Activated B cell treated with CpG ODN at 0.5 μM for 24 hours (primary cell): ENCODE data around the gene LAMC3. TPM values are rescaled to one million over a fixed set of nuclear protein-coding genes. Genes with fewer than 3 reads are reported as not detected.
"Not testable (repeated sequence)": the region's sequence is repeated elsewhere in the genome, so short reads cannot be mapped to it uniquely, and the experiment has no call there.

Experiments used
- ATAC-seq: fragments of 200-7000 bp; cut with Tn5 transposase; one replicate; pipeline ENCODE4 v1.10.0; 2021; ENCODE audit warnings: low read depth, mild to moderate bottlenecking, moderate library complexity
- CTCF ChIA-PET: fragments of 350-600 bp; sonication (Branson Sonifier 250); formaldehyde crosslinking; loops from one replicate; lab custom pipeline; 2021; ENCODE audit warnings: antibody characterized with exemption; lab: Charles Lee
- POLR2A ChIA-PET: fragments of 350-600 bp; sonication (Branson Sonifier 250); formaldehyde crosslinking; loops from one replicate; lab custom pipeline; 2021; ENCODE audit warnings: antibody characterized with exemption; lab: Charles Lee
- DNase-seq: peaks from one replicate; pipeline ENCODE4 v3.0.0; 2022
- H3K27ac Mint-ChIP-seq: one replicate; pipeline ENCODE4 v1.8.0; 2020; ENCODE audit warnings: mixed read lengths
- H3K27me3 Mint-ChIP-seq: one replicate; pipeline ENCODE4 v1.8.0; 2021; ENCODE audit warnings: mixed read lengths
- H3K36me3 Mint-ChIP-seq: one replicate; pipeline ENCODE4 v1.8.0; 2021; ENCODE audit warnings: low read depth, mixed read lengths
- H3K4me1 Mint-ChIP-seq: one replicate; pipeline ENCODE4 v1.8.0; 2021; ENCODE audit warnings: mixed read lengths
- H3K4me3 Mint-ChIP-seq: one replicate; pipeline ENCODE4 v1.8.0; 2020; ENCODE audit warnings: mild to moderate bottlenecking, mixed read lengths
- H3K9me3 Mint-ChIP-seq: one replicate; pipeline ENCODE4 v1.8.0; 2020; ENCODE audit warnings: mixed read lengths
- intact Hi-C: fragments of 100-400 bp; cut with micrococcal nuclease; formaldehyde crosslinking; loops from one replicate; pipeline ENCODE4 v1.15.1; 2024
- total RNA-seq: library from RNA; stranded (reverse); gene quantifications from 2 replicates; pipeline ENCODE4 v1.2.3, GENCODE V29; 2022
- TF ChIP-seq, protein P1 (sequence below): fragments of 200-600 bp; IDR thresholded peaks from one replicate; pipeline ENCODE4 v1.8.0; 2022; ENCODE audit warnings: antibody characterized with exemption, mild to moderate bottlenecking

Gene LAMC3
- total RNA-seq, 1 donor from 2014 or later: not detected

DNA sequence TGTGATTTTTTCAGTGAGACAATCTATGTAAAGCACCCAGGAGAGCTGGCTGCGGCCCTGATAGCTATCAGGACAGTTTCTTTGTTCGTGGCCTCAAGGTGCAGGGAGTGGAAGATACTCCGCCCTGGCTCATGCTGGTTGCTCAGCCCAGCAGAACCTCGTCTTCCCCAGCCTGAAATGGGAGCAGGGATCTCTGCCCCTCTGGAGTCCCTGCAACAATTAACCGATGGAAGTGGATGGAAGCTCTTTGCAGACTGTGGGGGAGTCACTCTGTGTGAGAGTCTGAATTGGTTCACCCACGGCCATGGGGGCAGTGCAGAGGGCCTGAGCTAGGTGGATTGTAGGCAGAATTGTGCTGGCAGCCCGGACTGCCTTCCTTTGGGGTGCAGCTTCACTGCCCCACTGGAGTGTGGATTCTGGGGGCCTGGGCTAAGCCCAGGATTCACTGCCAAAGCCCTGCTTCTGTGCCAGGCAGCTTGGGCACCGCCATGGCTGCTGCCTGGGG lies 90.2 kb downstream of the LAMC3 start:
- Mint-ChIP-seq H3K36me3 (no peaks in the 10 kb centered on the region), H3K27me3 (peaks cover 26% of the 10 kb centered on the region), H3K27ac (no peak overlapping the region), H3K4me1 (peaks cover 10% of the 10 kb centered on the region), H3K9me3 (no peaks in the 10 kb centered on the region), H3K4me3 (no peak overlapping the region)
- ChIA-PET POLR2A (interaction anchor here (0.6 kb wide), 1 partner anchor 185 kb away, joined by 4 read pairs; no protein-coding TSS in a partner anchor), CTCF (no interaction called here)
- TF ChIP-seq, protein P1, sequence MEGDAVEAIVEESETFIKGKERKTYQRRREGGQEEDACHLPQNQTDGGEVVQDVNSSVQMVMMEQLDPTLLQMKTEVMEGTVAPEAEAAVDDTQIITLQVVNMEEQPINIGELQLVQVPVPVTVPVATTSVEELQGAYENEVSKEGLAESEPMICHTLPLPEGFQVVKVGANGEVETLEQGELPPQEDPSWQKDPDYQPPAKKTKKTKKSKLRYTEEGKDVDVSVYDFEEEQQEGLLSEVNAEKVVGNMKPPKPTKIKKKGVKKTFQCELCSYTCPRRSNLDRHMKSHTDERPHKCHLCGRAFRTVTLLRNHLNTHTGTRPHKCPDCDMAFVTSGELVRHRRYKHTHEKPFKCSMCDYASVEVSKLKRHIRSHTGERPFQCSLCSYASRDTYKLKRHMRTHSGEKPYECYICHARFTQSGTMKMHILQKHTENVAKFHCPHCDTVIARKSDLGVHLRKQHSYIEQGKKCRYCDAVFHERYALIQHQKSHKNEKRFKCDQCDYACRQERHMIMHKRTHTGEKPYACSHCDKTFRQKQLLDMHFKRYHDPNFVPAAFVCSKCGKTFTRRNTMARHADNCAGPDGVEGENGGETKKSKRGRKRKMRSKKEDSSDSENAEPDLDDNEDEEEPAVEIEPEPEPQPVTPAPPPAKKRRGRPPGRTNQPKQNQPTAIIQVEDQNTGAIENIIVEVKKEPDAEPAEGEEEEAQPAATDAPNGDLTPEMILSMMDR: no peak
- no peak for DNase-seq
- intact Hi-C loops: no loop called here
- ATAC-seq: no peak

DNA sequence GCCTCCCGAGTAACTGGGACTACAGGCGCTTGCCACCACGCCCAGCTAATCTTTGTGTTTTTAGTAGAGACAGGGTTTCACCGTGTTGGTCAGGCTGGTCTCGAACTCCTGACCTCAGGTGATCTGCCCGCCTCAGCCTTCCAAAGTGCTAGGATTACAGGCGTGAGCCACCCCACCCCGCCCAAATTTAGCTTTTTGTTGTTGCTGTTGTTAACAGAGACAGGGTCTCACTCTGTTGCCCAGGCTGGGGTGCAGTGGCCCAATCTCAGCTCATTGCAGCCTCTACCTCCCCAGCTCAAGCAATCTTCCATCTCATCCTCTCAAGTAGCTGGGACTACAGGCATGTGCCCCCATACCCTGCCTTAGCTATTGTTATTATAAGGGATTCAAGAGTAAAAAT lies 90.9 kb downstream of the LAMC3 start:
- CTCF ChIA-PET, ATAC-seq, H3K4me3 Mint-ChIP-seq, H3K36me3 Mint-ChIP-seq, POLR2A ChIA-PET, intact Hi-C loops, H3K9me3 Mint-ChIP-seq, DNase-seq, H3K27ac Mint-ChIP-seq, H3K4me1 Mint-ChIP-seq: not testable (repeated sequence)
- peaks cover 19% of the 10 kb centered on the region for H3K27me3 Mint-ChIP-seq

DNA sequence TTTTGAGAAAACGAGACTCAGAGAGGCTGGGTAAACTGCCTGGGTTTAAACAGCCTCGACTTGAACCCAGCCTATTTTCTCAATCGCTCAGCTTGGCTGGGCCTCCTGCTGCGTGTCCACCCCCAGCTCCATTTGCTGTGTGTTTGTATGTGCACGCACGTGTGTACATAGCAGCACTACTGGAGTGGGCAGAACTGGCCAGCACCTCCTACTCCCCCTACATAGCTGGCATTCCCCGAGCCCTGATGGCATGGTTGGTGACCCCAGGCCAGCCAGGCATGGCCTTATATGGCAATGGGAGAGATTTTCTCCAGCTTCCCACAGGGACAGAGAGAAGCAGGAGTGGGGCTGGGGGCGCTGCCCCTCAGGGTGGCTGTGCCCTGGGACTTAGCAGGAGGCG lies 91.5 kb downstream of the LAMC3 start:
- CTCF ChIA-PET: no interaction called here
- H3K4me3 Mint-ChIP-seq: no peak overlapping the region
- ATAC-seq (no peak), DNase-seq (no peak)
- H3K4me1 Mint-ChIP-seq: peaks cover 10% of the 10 kb centered on the region
- peaks cover 14% of the 10 kb centered on the region for H3K27me3 Mint-ChIP-seq
- POLR2A ChIA-PET: interaction anchor here (0.6 kb wide), 1 partner anchor 158 kb away, joined by 3 read pairs; no protein-coding TSS in a partner anchor
- no peaks in the 10 kb centered on the region for H3K36me3 Mint-ChIP-seq
- no peak overlapping the region for H3K27ac Mint-ChIP-seq
- TF ChIP-seq, protein P1: no peak
- intact Hi-C loops: no loop called here
- H3K9me3 Mint-ChIP-seq: no peaks in the 10 kb centered on the region

DNA sequence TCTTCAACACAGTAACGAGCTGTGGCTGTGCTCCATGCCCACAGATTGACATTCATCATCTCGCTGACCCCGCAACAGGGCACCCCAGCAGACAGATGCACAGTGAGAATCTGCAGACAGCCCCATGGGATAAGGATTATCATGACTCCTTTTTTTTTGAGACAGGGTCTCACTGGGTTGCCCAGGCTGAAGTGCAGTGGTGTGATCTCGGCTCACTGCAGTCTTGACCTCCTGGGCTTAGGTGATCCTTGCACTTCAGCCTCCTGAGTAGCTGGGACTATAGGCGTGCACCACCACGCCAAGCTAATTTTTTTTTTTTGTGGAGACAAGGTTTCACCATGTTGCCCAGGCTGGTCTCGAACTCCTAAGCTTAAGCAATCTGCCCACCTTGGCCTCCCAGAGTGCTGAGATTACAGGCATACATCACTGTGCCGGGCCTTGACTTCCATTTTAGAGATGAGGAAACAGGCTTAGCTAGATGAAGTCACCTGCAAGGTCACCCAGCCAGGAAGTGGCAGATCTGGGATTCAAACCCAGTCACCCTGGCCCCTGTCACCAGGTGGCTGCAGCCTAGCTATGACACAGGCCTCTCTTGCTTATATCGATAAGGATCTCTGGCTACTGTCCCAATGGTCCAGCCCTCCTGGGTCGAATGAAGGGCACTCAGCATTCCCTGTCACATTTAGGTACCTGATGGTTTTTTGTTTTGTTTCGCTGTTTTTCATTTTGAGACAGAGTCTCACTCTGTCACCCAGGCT lies 92.4 kb downstream of the LAMC3 start:
- H3K9me3 Mint-ChIP-seq: no peaks in the 10 kb centered on the region
- peaks cover 14% of the 10 kb centered on the region for H3K27me3 Mint-ChIP-seq
- H3K4me1 Mint-ChIP-seq: peaks cover 5% of the 10 kb centered on the region
- intact Hi-C loops: no loop called here
- H3K4me3 Mint-ChIP-seq: no peak overlapping the region
- no peak for ATAC-seq
- no peak for DNase-seq
- ChIA-PET CTCF (no interaction called here), POLR2A (no interaction called here)
- TF ChIP-seq, protein P1: no peak
- no peaks in the 10 kb centered on the region for H3K36me3 Mint-ChIP-seq
- H3K27ac Mint-ChIP-seq: no peak overlapping the region

DNA sequence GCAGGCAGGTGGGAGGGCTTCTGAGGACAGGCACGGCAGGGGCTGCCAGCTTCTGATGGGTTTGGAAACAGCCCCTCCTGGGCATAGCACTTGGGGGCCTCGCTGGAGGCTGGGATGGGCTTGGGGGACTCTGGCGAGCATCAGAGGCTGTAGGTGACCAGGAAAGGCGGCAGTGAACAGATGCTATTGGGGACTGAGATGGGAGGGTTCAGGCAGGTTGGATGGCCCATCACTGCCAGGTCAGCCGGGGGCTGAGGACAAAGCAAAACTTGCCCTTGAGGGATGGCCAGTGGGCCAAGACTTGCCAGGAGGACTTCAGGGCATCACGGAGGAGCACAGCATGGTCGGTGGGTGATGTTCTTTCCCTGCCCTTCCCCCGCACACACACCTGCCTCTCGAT lies 94.0 kb downstream of the LAMC3 start:
- POLR2A ChIA-PET: no interaction called here

More for the DNA sequence above, 94.0 kb downstream of the LAMC3 start:
- DNase-seq (no peak), ATAC-seq (no peak)
- Mint-ChIP-seq H3K9me3 (no peaks in the 10 kb centered on the region), H3K4me3 (no peak overlapping the region), H3K4me1 (no peaks in the 10 kb centered on the region), H3K27ac (no peak overlapping the region), H3K27me3 (peaks cover 10% of the 10 kb centered on the region), H3K36me3 (no peaks in the 10 kb centered on the region)
- TF ChIP-seq, protein P1: no peak
- CTCF ChIA-PET: no interaction called here
- intact Hi-C loops: no loop called here
